WTC11 (cell line): ENCODE results near the gene TMEM30B. TPM values are rescaled to one million over a fixed set of nuclear protein-coding genes. Genes with fewer than 3 reads are reported as not detected.

ENCODE experiments used
- ATAC-seq: fragments of 200-7000 bp; cut with Tn5 transposase; 2 replicates; pipeline ENCODE4 v1.10.0; 2021; ENCODE audit warnings: mild to moderate bottlenecking, moderate library complexity
- CTCF ChIA-PET: fragments of 300-600 bp; sonication (Branson Sonifier 250); formaldehyde crosslinking; loops from one replicate; lab custom pipeline; 2021; ENCODE audit warnings: antibody characterized with exemption; lab: Charles Lee
- POLR2A ChIA-PET: fragments of 350-600 bp; sonication (Branson Sonifier 250); formaldehyde crosslinking; loops from one replicate; lab custom pipeline; 2021; ENCODE audit warnings: antibody characterized with exemption; lab: Charles Lee
- DNase-seq: peaks from one replicate; pipeline ENCODE4 v3.0.0; 2021; ENCODE audit warnings: low spot score
- H3K27ac Mint-ChIP-seq: 2 replicates; pipeline ENCODE4 v1.8.0; 2021; ENCODE audit warnings: mixed read lengths
- H3K27me3 Mint-ChIP-seq: 2 replicates; pipeline ENCODE4 v1.8.0; 2021; ENCODE audit warnings: low read depth, mild to moderate bottlenecking, moderate library complexity, mixed read lengths
- H3K36me3 Mint-ChIP-seq: 2 replicates; pipeline ENCODE4 v1.8.0; 2021; ENCODE audit warnings: mixed read lengths
- H3K4me1 Mint-ChIP-seq: 2 replicates; pipeline ENCODE4 v1.8.0; 2022; ENCODE audit warnings: mixed read lengths
- H3K4me3 Mint-ChIP-seq: 2 replicates; pipeline ENCODE4 v1.8.0; 2021; ENCODE audit warnings: mild to moderate bottlenecking, moderate library complexity, mixed read lengths
- H3K9me3 Mint-ChIP-seq: 2 replicates; pipeline ENCODE4 v1.8.0; 2021; ENCODE audit warnings: mixed read lengths
- ATF1 ChIP-seq: sonication (generic); formaldehyde crosslinking; IDR thresholded peaks from 2 replicates; pipeline ENCODE4 v1.8.1; 2023; ENCODE audit warnings: mild to moderate bottlenecking, moderate library complexity, missing genetic modification reagents
- ATF2 ChIP-seq: sonication (generic); formaldehyde crosslinking; IDR thresholded peaks from 2 replicates; pipeline ENCODE4 v1.8.1; 2022; ENCODE audit warnings: low read depth, missing genetic modification reagents, borderline replicate concordance
- CBFB ChIP-seq: sonication (generic); formaldehyde crosslinking; IDR thresholded peaks from 2 replicates; pipeline ENCODE4 v1.8.1; 2022; ENCODE audit warnings: mild to moderate bottlenecking, low read depth, missing genetic modification reagents
- EMX1 ChIP-seq: fragments of 250-450 bp; sonication (Bioruptor Pico); IDR thresholded peaks from 2 replicates; pipeline ENCODE4 v1.8.0; 2021; ENCODE audit warnings: mild to moderate bottlenecking
- FOXK1 ChIP-seq: sonication (generic); formaldehyde crosslinking; IDR thresholded peaks from 2 replicates; pipeline ENCODE4 v1.8.0; 2022; ENCODE audit warnings: mild to moderate bottlenecking, moderate library complexity, missing genetic modification reagents
- IRF1 ChIP-seq: sonication (generic); formaldehyde crosslinking; IDR thresholded peaks from 2 replicates; pipeline ENCODE4 v1.8.0; 2023; ENCODE audit warnings: missing genetic modification reagents
- KAT7 ChIP-seq: sonication (generic); formaldehyde crosslinking; IDR thresholded peaks from 2 replicates; pipeline ENCODE4 v1.8.1; 2023; ENCODE audit warnings: missing genetic modification reagents, mild to moderate bottlenecking, borderline replicate concordance
- NR2C2 ChIP-seq: sonication (generic); formaldehyde crosslinking; IDR thresholded peaks from 2 replicates; pipeline ENCODE4 v1.8.0; 2022; ENCODE audit warnings: mild to moderate bottlenecking, missing genetic modification reagents
- RELA ChIP-seq: sonication (generic); formaldehyde crosslinking; IDR thresholded peaks from 2 replicates; pipeline ENCODE4 v1.8.1; 2022; ENCODE audit warnings: missing genetic modification reagents, mild to moderate bottlenecking, borderline replicate concordance
- TEAD1 ChIP-seq: sonication (generic); formaldehyde crosslinking; IDR thresholded peaks from 2 replicates; pipeline ENCODE4 v1.8.0; 2022; ENCODE audit warnings: mild to moderate bottlenecking, missing genetic modification reagents
- ZNF138 ChIP-seq: sonication (generic); formaldehyde crosslinking; conservative IDR thresholded peaks from 2 replicates; pipeline ENCODE4 v1.8.1; 2022; ENCODE audit warnings: mild to moderate bottlenecking, moderate library complexity, missing genetic modification reagents
- ZNF232 ChIP-seq: sonication (generic); formaldehyde crosslinking; IDR thresholded peaks from 2 replicates; pipeline ENCODE4 v1.8.0; 2022; ENCODE audit warnings: mild to moderate bottlenecking, missing genetic modification reagents
- ZNF263 ChIP-seq: sonication (generic); formaldehyde crosslinking; IDR thresholded peaks from 2 replicates; pipeline ENCODE4 v1.8.1; 2022; ENCODE audit warnings: low read depth, mild to moderate bottlenecking, moderate library complexity, missing genetic modification reagents
- ZNF416 ChIP-seq: fragments of 250-450 bp; sonication (Bioruptor Pico); IDR thresholded peaks from 2 replicates; pipeline ENCODE4 v1.9.0; 2021; ENCODE audit warnings: mild to moderate bottlenecking, inconsistent platforms
- ZNF423 ChIP-seq: fragments of 250-450 bp; sonication (Bioruptor Pico); IDR thresholded peaks from 2 replicates; pipeline ENCODE4 v2.1.2; 2022; ENCODE audit warnings: mild to moderate bottlenecking, moderate library complexity
- total RNA-seq: library from RNA; stranded (reverse); gene quantifications from 3 replicates; pipeline ENCODE4 v1.2.3, GENCODE V29; 2021
- TF ChIP-seq, protein P1 (sequence below): sonication (generic); formaldehyde crosslinking; IDR thresholded peaks from 2 replicates; pipeline ENCODE4 v1.8.1; 2023; ENCODE audit warnings: mild to moderate bottlenecking, missing genetic modification reagents, borderline replicate concordance
- TF ChIP-seq, protein P2 (sequence below): sonication (generic); formaldehyde crosslinking; IDR thresholded peaks from 2 replicates; pipeline ENCODE4 v1.8.1; 2022; ENCODE audit warnings: missing genetic modification reagents, borderline replicate concordance
- TF ChIP-seq, protein P3 (sequence below): fragments of 250-450 bp; sonication (Bioruptor Pico); IDR thresholded peaks from 2 replicates; pipeline ENCODE4 v1.9.0; 2021; ENCODE audit warnings: mild to moderate bottlenecking, borderline replicate concordance
- TF ChIP-seq, protein P4 (sequence below): sonication (generic); formaldehyde crosslinking; conservative IDR thresholded peaks from 2 replicates; pipeline ENCODE4 v1.8.1; 2023; ENCODE audit warnings: mild to moderate bottlenecking, low read depth, missing genetic modification reagents, moderate library complexity

The TMEM30B gene
- total RNA-seq, 1 experiment from 2014 or later = 17.8 TPM

DNA sequence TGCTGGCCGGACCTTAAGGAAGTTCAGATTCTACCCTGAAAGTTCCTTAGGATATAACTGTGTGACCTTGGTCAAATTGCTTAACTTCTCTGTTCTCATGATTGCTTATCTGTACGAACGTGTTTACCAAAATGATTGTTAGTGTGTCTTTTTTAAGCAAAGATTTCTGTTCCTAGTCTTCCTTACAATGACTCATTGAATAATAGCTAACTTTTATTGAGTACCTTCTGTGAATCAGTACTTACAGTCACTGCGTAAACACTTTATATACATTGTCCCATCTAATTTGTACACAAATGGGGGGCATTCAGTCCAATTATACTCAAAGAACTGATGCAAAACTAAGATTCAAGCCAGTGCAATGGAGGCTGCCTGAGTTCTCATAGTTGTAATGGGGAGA is 4.2 kb upstream of the TMEM30B start (continued):
- TF ChIP-seq CBFB (no peak), TEAD1 (CRISPR knock-in tag) (no peak), ZNF232 (CRISPR knock-in tag) (no peak), ZNF423 (CRISPR knock-in tag) (no peak), ZNF263 (CRISPR knock-in tag) (no peak), FOXK1 (CRISPR knock-in tag) (no peak)

- peaks cover 18% of the 10 kb centered on the region for H3K27me3 Mint-ChIP-seq
- no peak overlapping the region for H3K27ac Mint-ChIP-seq
- H3K4me3 Mint-ChIP-seq = no peak overlapping the region
- DNase-seq = no peak
- H3K4me1 Mint-ChIP-seq = peaks cover 23% of the 10 kb centered on the region
- no peaks in the 10 kb centered on the region for H3K36me3 Mint-ChIP-seq
- no peaks in the 10 kb centered on the region for H3K9me3 Mint-ChIP-seq
- ChIA-PET POLR2A (no interaction called here), CTCF (no interaction called here)
- ATAC-seq = no peak
- no peak for TF ChIP-seq EMX1
- TF ChIP-seq, all 79 proteins: peak for 0
Measured at GRCh38 chr14:61284001-61284400, 2.9 kb upstream of the TMEM30B start.

DNA sequence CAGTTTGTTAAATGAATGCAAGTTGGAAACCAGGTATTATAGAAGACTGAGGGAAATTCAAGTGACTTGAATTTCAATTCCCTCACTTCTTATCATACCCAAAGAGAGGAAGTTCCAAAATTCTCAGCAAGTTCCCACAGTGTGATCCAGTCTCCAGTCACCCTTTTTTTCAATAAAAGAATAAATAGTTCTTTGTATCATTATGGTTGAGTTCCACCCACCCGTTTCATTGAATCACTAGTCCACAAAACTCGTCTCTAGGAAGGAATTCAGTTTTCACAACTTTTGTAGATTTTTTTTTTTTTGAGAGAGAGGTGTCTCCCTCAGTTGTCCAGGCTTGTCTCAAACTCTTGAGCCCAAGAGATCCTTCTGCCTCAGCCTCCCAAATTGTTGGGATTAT is 1.6 kb upstream of the TMEM30B start:
- Mint-ChIP-seq H3K4me3 (no peak overlapping the region), H3K27ac (no peak overlapping the region), H3K4me1 (peaks cover 26% of the 10 kb centered on the region), H3K36me3 (no peaks in the 10 kb centered on the region), H3K9me3 (no peaks in the 10 kb centered on the region), H3K27me3 (peaks cover 21% of the 10 kb centered on the region)
- TF ChIP-seq, protein P1, sequence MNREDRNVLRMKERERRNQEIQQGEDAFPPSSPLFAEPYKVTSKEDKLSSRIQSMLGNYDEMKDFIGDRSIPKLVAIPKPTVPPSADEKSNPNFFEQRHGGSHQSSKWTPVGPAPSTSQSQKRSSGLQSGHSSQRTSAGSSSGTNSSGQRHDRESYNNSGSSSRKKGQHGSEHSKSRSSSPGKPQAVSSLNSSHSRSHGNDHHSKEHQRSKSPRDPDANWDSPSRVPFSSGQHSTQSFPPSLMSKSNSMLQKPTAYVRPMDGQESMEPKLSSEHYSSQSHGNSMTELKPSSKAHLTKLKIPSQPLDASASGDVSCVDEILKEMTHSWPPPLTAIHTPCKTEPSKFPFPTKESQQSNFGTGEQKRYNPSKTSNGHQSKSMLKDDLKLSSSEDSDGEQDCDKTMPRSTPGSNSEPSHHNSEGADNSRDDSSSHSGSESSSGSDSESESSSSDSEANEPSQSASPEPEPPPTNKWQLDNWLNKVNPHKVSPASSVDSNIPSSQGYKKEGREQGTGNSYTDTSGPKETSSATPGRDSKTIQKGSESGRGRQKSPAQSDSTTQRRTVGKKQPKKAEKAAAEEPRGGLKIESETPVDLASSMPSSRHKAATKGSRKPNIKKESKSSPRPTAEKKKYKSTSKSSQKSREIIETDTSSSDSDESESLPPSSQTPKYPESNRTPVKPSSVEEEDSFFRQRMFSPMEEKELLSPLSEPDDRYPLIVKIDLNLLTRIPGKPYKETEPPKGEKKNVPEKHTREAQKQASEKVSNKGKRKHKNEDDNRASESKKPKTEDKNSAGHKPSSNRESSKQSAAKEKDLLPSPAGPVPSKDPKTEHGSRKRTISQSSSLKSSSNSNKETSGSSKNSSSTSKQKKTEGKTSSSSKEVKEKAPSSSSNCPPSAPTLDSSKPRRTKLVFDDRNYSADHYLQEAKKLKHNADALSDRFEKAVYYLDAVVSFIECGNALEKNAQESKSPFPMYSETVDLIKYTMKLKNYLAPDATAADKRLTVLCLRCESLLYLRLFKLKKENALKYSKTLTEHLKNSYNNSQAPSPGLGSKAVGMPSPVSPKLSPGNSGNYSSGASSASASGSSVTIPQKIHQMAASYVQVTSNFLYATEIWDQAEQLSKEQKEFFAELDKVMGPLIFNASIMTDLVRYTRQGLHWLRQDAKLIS = no peak
- TF ChIP-seq ZNF416 (CRISPR knock-in tag) = no peak
- TF ChIP-seq, protein P2, sequence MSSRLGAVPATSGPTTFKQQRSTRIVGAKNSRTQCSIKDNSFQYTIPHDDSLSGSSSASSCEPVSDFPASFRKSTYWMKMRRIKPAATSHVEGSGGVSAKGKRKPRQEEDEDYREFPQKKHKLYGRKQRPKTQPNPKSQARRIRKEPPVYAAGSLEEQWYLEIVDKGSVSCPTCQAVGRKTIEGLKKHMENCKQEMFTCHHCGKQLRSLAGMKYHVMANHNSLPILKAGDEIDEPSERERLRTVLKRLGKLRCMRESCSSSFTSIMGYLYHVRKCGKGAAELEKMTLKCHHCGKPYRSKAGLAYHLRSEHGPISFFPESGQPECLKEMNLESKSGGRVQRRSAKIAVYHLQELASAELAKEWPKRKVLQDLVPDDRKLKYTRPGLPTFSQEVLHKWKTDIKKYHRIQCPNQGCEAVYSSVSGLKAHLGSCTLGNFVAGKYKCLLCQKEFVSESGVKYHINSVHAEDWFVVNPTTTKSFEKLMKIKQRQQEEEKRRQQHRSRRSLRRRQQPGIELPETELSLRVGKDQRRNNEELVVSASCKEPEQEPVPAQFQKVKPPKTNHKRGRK (CRISPR knock-in tag) = no peak
- no peak for TF ChIP-seq NR2C2 (CRISPR knock-in tag)
- TF ChIP-seq RELA (CRISPR knock-in tag) = no peak
- TF ChIP-seq IRF1 (CRISPR knock-in tag) = no peak
- no peak for TF ChIP-seq ATF1 (CRISPR knock-in tag)
- TF ChIP-seq FOXK1 (CRISPR knock-in tag) = no peak
- TF ChIP-seq, protein P3, sequence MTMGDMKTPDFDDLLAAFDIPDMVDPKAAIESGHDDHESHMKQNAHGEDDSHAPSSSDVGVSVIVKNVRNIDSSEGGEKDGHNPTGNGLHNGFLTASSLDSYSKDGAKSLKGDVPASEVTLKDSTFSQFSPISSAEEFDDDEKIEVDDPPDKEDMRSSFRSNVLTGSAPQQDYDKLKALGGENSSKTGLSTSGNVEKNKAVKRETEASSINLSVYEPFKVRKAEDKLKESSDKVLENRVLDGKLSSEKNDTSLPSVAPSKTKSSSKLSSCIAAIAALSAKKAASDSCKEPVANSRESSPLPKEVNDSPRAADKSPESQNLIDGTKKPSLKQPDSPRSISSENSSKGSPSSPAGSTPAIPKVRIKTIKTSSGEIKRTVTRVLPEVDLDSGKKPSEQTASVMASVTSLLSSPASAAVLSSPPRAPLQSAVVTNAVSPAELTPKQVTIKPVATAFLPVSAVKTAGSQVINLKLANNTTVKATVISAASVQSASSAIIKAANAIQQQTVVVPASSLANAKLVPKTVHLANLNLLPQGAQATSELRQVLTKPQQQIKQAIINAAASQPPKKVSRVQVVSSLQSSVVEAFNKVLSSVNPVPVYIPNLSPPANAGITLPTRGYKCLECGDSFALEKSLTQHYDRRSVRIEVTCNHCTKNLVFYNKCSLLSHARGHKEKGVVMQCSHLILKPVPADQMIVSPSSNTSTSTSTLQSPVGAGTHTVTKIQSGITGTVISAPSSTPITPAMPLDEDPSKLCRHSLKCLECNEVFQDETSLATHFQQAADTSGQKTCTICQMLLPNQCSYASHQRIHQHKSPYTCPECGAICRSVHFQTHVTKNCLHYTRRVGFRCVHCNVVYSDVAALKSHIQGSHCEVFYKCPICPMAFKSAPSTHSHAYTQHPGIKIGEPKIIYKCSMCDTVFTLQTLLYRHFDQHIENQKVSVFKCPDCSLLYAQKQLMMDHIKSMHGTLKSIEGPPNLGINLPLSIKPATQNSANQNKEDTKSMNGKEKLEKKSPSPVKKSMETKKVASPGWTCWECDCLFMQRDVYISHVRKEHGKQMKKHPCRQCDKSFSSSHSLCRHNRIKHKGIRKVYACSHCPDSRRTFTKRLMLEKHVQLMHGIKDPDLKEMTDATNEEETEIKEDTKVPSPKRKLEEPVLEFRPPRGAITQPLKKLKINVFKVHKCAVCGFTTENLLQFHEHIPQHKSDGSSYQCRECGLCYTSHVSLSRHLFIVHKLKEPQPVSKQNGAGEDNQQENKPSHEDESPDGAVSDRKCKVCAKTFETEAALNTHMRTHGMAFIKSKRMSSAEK (CRISPR knock-in tag) = no peak
- TF ChIP-seq, protein P4, sequence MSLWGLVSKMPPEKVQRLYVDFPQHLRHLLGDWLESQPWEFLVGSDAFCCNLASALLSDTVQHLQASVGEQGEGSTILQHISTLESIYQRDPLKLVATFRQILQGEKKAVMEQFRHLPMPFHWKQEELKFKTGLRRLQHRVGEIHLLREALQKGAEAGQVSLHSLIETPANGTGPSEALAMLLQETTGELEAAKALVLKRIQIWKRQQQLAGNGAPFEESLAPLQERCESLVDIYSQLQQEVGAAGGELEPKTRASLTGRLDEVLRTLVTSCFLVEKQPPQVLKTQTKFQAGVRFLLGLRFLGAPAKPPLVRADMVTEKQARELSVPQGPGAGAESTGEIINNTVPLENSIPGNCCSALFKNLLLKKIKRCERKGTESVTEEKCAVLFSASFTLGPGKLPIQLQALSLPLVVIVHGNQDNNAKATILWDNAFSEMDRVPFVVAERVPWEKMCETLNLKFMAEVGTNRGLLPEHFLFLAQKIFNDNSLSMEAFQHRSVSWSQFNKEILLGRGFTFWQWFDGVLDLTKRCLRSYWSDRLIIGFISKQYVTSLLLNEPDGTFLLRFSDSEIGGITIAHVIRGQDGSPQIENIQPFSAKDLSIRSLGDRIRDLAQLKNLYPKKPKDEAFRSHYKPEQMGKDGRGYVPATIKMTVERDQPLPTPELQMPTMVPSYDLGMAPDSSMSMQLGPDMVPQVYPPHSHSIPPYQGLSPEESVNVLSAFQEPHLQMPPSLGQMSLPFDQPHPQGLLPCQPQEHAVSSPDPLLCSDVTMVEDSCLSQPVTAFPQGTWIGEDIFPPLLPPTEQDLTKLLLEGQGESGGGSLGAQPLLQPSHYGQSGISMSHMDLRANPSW = no peak
- no peak for TF ChIP-seq ZNF138 (CRISPR knock-in tag)
- TF ChIP-seq KAT7 (CRISPR knock-in tag) = no peak
- no peak for TF ChIP-seq ATF2 (CRISPR knock-in tag)
- ChIA-PET CTCF (no interaction called here), POLR2A (no interaction called here)
- ATAC-seq (no peak), DNase-seq (no peak)
